ENCODE data around the gene ZNF280D.

DNA sequence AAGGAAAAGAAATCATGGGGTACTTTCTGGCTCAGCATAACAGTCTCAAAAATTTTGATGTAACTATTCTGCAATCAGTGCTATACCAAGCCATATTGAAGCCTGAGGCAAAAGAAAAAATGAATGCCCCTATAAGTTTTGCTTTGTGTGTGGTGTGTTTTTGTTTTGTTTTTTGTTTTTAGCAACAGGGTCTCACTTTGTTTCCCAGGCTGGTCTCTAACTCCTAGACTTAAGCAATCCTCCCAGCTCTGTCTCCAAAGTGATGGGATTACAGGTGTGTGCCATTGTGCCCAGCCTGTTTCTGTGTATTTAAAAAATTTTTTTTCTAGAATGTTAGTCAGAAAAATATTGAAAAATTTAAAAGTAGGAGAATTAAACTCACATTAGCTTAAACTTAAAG, 93.2 kb downstream of the ZNF280D start:
- no peak for TF ChIP-seq POLR2A (IDR thresholded peaks at IDR 0.05)
- TF ChIP-seq, protein P1, sequence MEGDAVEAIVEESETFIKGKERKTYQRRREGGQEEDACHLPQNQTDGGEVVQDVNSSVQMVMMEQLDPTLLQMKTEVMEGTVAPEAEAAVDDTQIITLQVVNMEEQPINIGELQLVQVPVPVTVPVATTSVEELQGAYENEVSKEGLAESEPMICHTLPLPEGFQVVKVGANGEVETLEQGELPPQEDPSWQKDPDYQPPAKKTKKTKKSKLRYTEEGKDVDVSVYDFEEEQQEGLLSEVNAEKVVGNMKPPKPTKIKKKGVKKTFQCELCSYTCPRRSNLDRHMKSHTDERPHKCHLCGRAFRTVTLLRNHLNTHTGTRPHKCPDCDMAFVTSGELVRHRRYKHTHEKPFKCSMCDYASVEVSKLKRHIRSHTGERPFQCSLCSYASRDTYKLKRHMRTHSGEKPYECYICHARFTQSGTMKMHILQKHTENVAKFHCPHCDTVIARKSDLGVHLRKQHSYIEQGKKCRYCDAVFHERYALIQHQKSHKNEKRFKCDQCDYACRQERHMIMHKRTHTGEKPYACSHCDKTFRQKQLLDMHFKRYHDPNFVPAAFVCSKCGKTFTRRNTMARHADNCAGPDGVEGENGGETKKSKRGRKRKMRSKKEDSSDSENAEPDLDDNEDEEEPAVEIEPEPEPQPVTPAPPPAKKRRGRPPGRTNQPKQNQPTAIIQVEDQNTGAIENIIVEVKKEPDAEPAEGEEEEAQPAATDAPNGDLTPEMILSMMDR (IDR thresholded peaks at IDR 0.05): no peak
